Ascending aorta (tissue), 2 donors: ENCODE measurements around the gene PROSER2. TPM values are rescaled to one million over a fixed set of nuclear protein-coding genes. Genes with fewer than 3 reads are reported as not detected.
"Not testable (repeated sequence)": the region's sequence is repeated elsewhere in the genome, so short reads cannot be mapped to it uniquely, and the experiment has no call there.

Experiments used
- DNase-seq, 2 donors: peaks; one replicate each; pipeline ENCODE4 v3.0.0-alpha.2; 2019; ENCODE audit warnings: low spot score in 2 of 2
- H3K27ac ChIP-seq, 2 donors: fragments of 200-600 bp; sonication (generic); one replicate each; pipeline ENCODE4 v1.5.1; 2016 to 2017; ENCODE audit warnings: mild to moderate bottlenecking in 1 of 2
- H3K27me3 ChIP-seq: fragments of 200-600 bp; sonication (generic); one replicate; pipeline ENCODE4 v1.5.1; 2017
- H3K36me3 ChIP-seq, 2 donors: fragments of 200-600 bp; sonication (generic); one replicate each; pipeline ENCODE4 v1.5.1; 2016
- H3K4me1 ChIP-seq, 2 donors: fragments of 200-600 bp; sonication (generic); one replicate each; pipeline ENCODE4 v1.5.1; 2016 to 2017; ENCODE audit warnings: mild to moderate bottlenecking in 1 of 2
- H3K4me3 ChIP-seq, 2 donors: fragments of 200-600 bp; sonication (generic); one replicate each; pipeline ENCODE4 v1.5.1; 2016 to 2017; ENCODE audit warnings: mild to moderate bottlenecking in 1 of 2
- H3K9me3 ChIP-seq, 2 donors: fragments of 200-600 bp; sonication (generic); one replicate each; pipeline ENCODE4 v1.5.1; 2016
- CTCF ChIP-seq, 3 experiments: fragments of 200-600 bp in 2 of 3; fragments of 450-650 bp in 1 of 3; sonication (generic) in 2 of 3; IDR thresholded peaks; one replicate each; pipeline ENCODE4 v1.5.1; 2016 to 2019; ENCODE audit warnings: antibody characterized with exemption in 3 of 3, mild to moderate bottlenecking in 1 of 3, moderate library complexity in 1 of 3
- intact Hi-C: fragments of 100-400 bp; cut with DNase I; formaldehyde crosslinking; loops from one replicate; pipeline ENCODE4 v1.15.1; 2023
- total RNA-seq: library from RNA; depleted of rRNA; stranded (reverse); fragments of >200 nt; gene quantifications from one replicate; pipeline ENCODE4 v1.1.0, GENCODE V29; 2016

PROSER2 gene
- total RNA-seq, 1 donor from 2014 or later: 4.8 TPM

GRCh38 chr10:11887381-11888227 is 64.4 kb downstream of the PROSER2 start:
- Histone ChIP-seq H3K4me1 (no peaks in the 10 kb centered on the region), H3K4me3 (no peak overlapping the region), H3K9me3 (no peaks in the 10 kb centered on the region), H3K36me3 (no peaks in the 10 kb centered on the region), H3K27ac (no peak overlapping the region), H3K27me3 (no peaks in the 10 kb centered on the region)
- DNase-seq: no peak
- intact Hi-C loops: no loop called here
- no peak for TF ChIP-seq CTCF (IDR thresholded peaks at IDR 0.05)

DNA sequence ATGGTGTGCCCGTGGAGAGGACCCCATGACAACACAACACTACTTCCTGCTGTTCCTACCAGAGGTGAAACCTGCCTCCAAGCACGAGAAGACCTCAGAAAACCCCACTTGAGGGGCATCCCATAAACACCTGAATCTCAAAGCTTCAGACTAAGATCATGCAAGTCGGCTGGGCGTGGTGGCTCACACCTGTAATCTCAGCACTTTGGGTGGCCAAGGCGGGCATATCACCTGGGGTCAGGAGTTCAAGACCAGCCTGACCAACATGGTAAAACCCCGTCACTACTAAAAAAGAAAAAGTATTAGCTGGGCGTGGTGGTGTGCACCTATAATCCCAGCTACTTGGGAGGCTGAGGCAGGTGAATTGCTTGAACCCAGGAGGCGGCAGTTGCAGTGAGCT is 66.1 kb downstream of the PROSER2 start:
- H3K27me3 ChIP-seq, H3K4me3 ChIP-seq, intact Hi-C loops, H3K27ac ChIP-seq, H3K36me3 ChIP-seq, DNase-seq, H3K9me3 ChIP-seq, H3K4me1 ChIP-seq: not testable (repeated sequence)

DNA sequence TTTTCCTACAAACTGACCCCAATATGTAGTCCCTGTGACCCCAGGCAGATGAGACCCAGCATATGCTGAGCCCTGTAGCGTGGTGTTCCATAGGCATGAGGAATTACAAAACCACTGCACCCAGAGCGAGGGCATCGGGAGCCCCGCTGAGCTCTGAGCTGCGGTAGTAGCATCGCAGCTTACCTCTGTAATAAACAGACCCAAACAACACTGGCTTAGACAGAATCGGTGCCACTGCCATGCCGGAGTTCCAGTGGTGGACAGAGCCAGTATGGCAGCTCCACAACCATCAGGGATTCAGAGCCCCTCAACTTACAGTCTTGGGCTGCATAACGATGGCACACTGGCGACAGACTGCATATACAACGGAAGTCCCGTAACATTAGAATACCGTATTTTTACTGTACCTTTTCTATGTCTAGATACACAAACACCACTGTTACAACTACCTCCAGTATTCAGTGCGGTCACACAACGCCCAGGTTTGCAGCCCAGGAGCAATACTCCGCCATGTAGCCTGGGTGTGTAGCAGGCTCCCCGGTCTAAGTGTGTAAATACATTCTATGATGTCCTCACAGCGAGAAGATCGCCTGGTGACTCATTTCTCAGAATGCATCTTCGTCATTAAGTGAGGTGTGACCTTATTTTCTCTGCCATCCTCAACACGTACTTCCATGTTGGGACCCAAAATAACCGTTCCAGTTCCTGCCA is 68.8 kb downstream of the PROSER2 start:
- no peak for TF ChIP-seq CTCF (IDR thresholded peaks at IDR 0.05)
- H3K27me3 ChIP-seq: no peaks in the 10 kb centered on the region
- H3K36me3 ChIP-seq: no peaks in the 10 kb centered on the region
- no peak for DNase-seq
- H3K4me1 ChIP-seq: no peaks in the 10 kb centered on the region
- no peaks in the 10 kb centered on the region for H3K9me3 ChIP-seq
- no peak overlapping the region for H3K27ac ChIP-seq
- no peak overlapping the region for H3K4me3 ChIP-seq
- intact Hi-C loops: no loop called here

DNA sequence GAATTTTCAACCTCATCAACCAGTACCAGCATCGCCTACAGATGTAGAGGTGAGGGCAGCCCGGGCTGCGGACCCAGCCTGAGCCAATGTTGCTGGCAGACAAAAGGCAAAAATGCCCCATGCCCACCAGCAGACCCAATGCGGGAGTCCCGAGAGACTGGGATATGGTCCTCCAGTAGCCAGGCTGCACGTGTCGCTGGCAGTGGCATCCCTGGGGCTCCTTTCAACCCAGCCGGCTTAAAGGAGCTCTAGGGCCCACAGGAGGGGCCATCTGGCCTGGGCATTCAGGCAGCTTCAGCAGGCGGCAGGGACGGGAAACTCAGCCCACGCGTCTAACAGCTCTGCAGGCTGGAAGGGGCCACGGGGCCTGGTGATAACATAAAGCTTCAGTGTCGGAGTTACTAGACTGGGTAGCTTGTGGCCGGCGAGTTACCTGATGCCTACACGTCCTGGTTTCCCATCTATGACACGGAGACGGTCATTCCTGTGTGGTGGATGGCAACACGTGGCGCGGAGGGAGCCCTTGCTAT is 70.7 kb downstream of the PROSER2 start:
- intact Hi-C loops: no loop called here
- H3K27ac ChIP-seq: no peak overlapping the region
- no peak for TF ChIP-seq CTCF (IDR thresholded peaks at IDR 0.05)
- H3K36me3 ChIP-seq: no peaks in the 10 kb centered on the region
- no peak overlapping the region for H3K4me3 ChIP-seq
- no peak for DNase-seq
- no peaks in the 10 kb centered on the region for H3K27me3 ChIP-seq
- no peaks in the 10 kb centered on the region for H3K4me1 ChIP-seq
- no peaks in the 10 kb centered on the region for H3K9me3 ChIP-seq

GRCh38 chr10:11894381-11895107 is 71.4 kb downstream of the PROSER2 start:
- no peak for DNase-seq
- Histone ChIP-seq H3K9me3 (no peaks in the 10 kb centered on the region), H3K27me3 (no peaks in the 10 kb centered on the region), H3K27ac (no peak overlapping the region), H3K4me1 (no peaks in the 10 kb centered on the region), H3K36me3 (no peaks in the 10 kb centered on the region), H3K4me3 (no peak overlapping the region)
- no peak for TF ChIP-seq CTCF (IDR thresholded peaks at IDR 0.05)
- intact Hi-C loops: no loop called here
